Fibroblast of the aortic adventitia (primary cell): ENCODE data around the gene ZNF256. TPM values are rescaled to one million over a fixed set of nuclear protein-coding genes. Genes with fewer than 3 reads are reported as not detected.

ENCODE experiments used
- DNase-seq: peaks from one replicate; pipeline ENCODE4 v3.0.0-alpha.2; 2010; ENCODE audit warnings: low read depth
- H3K4me3 ChIP-seq: 2 replicates; pipeline ENCODE4 v1.5.1; 2011; ENCODE audit warnings: low read depth, mild to moderate bottlenecking, control low read depth, low read length, moderate library complexity
- CTCF ChIP-seq: IDR thresholded peaks from 2 replicates; pipeline ENCODE4 v1.5.1; 2011; ENCODE audit warnings: mild to moderate bottlenecking, low read length, control low read depth, inconsistent platforms; ENCODE audit not compliant: insufficient read depth
- total RNA-seq: library from RNA; depleted of rRNA; stranded (reverse); fragments of >200 nt; gene quantifications from 2 replicates; pipeline ENCODE4 v1.2.3, GENCODE V29; 2012; ENCODE audit warnings: low replicate concordance

ZNF256 gene
- total RNA-seq, 1 donor, result 7.7 TPM

GRCh38 chr19:57903618-57904184, 43.8 kb downstream of the ZNF256 start:
- no peak for TF ChIP-seq CTCF
- no peak overlapping the region for H3K4me3 ChIP-seq
- DNase-seq, result no peak

- DNase-seq, result no peak
- TF ChIP-seq CTCF, result no peak
- H3K4me3 ChIP-seq, result no peak overlapping the region
These were observed 47.2 kb downstream of the ZNF256 start for GRCh38 chr19:57900311-57900710.

Other genes with a start within 250 kb of the ZNF256 start
- gene ZNF154, start 238.5 kb downstream of the ZNF256 start, total RNA-seq, result 2.3 and 2.5 TPM in 2 replicates
- 3.7 and 9.2 TPM in 2 replicates for gene ZNF671, start 220.1 kb downstream of the ZNF256 start, total RNA-seq
- 8.1 and 12.1 TPM in 2 replicates for gene ZNF776, start 200.9 kb downstream of the ZNF256 start, total RNA-seq
- 13.7 and 15.0 TPM in 2 replicates for gene ZNF586, start 178.0 kb downstream of the ZNF256 start, total RNA-seq
- 4.3 and 11.3 TPM in 2 replicates for gene ZNF552, start 132.8 kb downstream of the ZNF256 start, total RNA-seq
- 18.3 and 38.7 TPM in 2 replicates for gene ZNF587B, start 117.4 kb downstream of the ZNF256 start, total RNA-seq
- 29.6 and 39.2 TPM in 2 replicates for gene ZNF587, start 97.8 kb downstream of the ZNF256 start, total RNA-seq
- 5.0 and 10.3 TPM in 2 replicates for gene ZNF814, start 58.7 kb downstream of the ZNF256 start, total RNA-seq
- 15.8 and 16.1 TPM in 2 replicates for gene ZNF417, start 31.1 kb downstream of the ZNF256 start, total RNA-seq
- gene ZNF418, start 12.3 kb downstream of the ZNF256 start, total RNA-seq, result 3.6 and 13.6 TPM in 2 replicates
- gene C19orf18, start 26.8 kb upstream of the ZNF256 start, total RNA-seq, result 0.49 TPM in 1 of 2 replicates, not detected in the other
- gene ZNF606, start 55.1 kb upstream of the ZNF256 start, total RNA-seq, result 17.9 and 33.8 TPM in 2 replicates
- gene ZSCAN1, start 86.3 kb upstream of the ZNF256 start, total RNA-seq, result not detected in 2 replicates
- gene ZNF135, start 111.6 kb upstream of the ZNF256 start, total RNA-seq, result 2.2 and 4.3 TPM in 2 replicates
- gene ZSCAN18, start 150.5 kb upstream of the ZNF256 start, total RNA-seq, result 7.6 and 50.7 TPM in 2 replicates
- 8.7 and 13.6 TPM in 2 replicates for gene ZNF329, start 203.1 kb upstream of the ZNF256 start, total RNA-seq
- gene ZNF274, start 235.4 kb upstream of the ZNF256 start, total RNA-seq, result 14.7 and 15.6 TPM in 2 replicates